Mesendoderm (in vitro differentiated cells): ENCODE data around the gene TUBA8.
"Not testable (repeated sequence)": the region's sequence is repeated elsewhere in the genome, so short reads cannot be mapped to it uniquely, and the experiment has no call there.

ENCODE experiments used
- DNase-seq: peaks from one replicate; pipeline ENCODE4 v3.0.0; 2013
- H2AK5ac ChIP-seq: 2 replicates; pipeline ENCODE4 v1.6.1; 2013; ENCODE audit warnings: low read length, inconsistent platforms
- H2BK120ac ChIP-seq: 2 replicates; pipeline ENCODE4 v1.6.1; 2013; ENCODE audit warnings: low read depth, mild to moderate bottlenecking, low read length, moderate library complexity, mixed read lengths
- H2BK15ac ChIP-seq: replicated peaks from 2 replicates; pipeline ENCODE4 v1.6.1; 2013; ENCODE audit warnings: low read depth, mild to moderate bottlenecking, moderate library complexity
- H2BK5ac ChIP-seq: 2 replicates; pipeline ENCODE4 v1.6.1; 2013; ENCODE audit warnings: low read length, inconsistent platforms
- H3K18ac ChIP-seq: 2 replicates; pipeline ENCODE4 v1.6.1; 2013; ENCODE audit warnings: mild to moderate bottlenecking, low read length, mixed read lengths
- H3K23ac ChIP-seq: one replicate; pipeline ENCODE4 v1.6.1; 2013; ENCODE audit warnings: low read length
- H3K27ac ChIP-seq: 2 replicates; pipeline ENCODE4 v1.5.1; 2013; ENCODE audit warnings: low read depth, mild to moderate bottlenecking, inconsistent platforms, low read length, moderate library complexity
- H3K27me3 ChIP-seq: 2 replicates; pipeline ENCODE4 v1.6.1; 2013; ENCODE audit warnings: low read length, control low read depth, mild to moderate bottlenecking, inconsistent platforms; ENCODE audit not compliant: insufficient read depth, poor library complexity
- H3K36me3 ChIP-seq: 2 replicates; pipeline ENCODE4 v1.6.1; 2013; ENCODE audit warnings: low read length, inconsistent platforms; ENCODE audit not compliant: control insufficient read depth, insufficient read depth
- H3K4ac ChIP-seq: one replicate; pipeline ENCODE4 v1.6.1; 2013; ENCODE audit warnings: low read depth, mild to moderate bottlenecking, low read length, moderate library complexity
- H3K4me1 ChIP-seq: 2 replicates; pipeline ENCODE4 v1.6.1; 2013; ENCODE audit warnings: low read depth, low read length, inconsistent platforms; ENCODE audit not compliant: control insufficient read depth
- H3K4me2 ChIP-seq: 2 replicates; pipeline ENCODE4 v1.6.1; 2013; ENCODE audit warnings: low read length
- H3K4me3 ChIP-seq: 2 replicates; pipeline ENCODE4 v1.5.1; 2013; ENCODE audit warnings: mild to moderate bottlenecking, low read length
- H3K56ac ChIP-seq: one replicate; pipeline ENCODE4 v1.6.1; 2013; ENCODE audit warnings: low read length
- H3K79me1 ChIP-seq: 2 replicates; pipeline ENCODE4 v1.6.1; 2013; ENCODE audit warnings: low read length, inconsistent platforms
- H3K79me2 ChIP-seq: 2 replicates; pipeline ENCODE4 v1.6.1; 2013; ENCODE audit warnings: mild to moderate bottlenecking, low read length; ENCODE audit not compliant: control insufficient read depth, insufficient read depth
- H3K9ac ChIP-seq: 2 replicates; pipeline ENCODE4 v1.6.1; 2013; ENCODE audit warnings: low read length, inconsistent platforms
- H4K5ac ChIP-seq: one replicate; pipeline ENCODE4 v1.6.1; 2013; ENCODE audit warnings: low read length
- H4K8ac ChIP-seq: one replicate; pipeline ENCODE4 v1.6.1; 2013; ENCODE audit warnings: low read depth, mild to moderate bottlenecking, control low read depth, low read length, moderate library complexity
- WGBS: extraction: QIAGEN DNeasy Blood & Tissue Kit; methylation state at CpG from one replicate; pipeline ENCODE4 v1.1.7; 2013; ENCODE audit warnings: low lambda C conversion rate, missing lambda C conversion rate; ENCODE audit not compliant: insufficient coverage; ENCODE audit errors: extremely low coverage; 5-methylcytosine and 5-hydroxymethylcytosine counted together

TUBA8 gene

DNA sequence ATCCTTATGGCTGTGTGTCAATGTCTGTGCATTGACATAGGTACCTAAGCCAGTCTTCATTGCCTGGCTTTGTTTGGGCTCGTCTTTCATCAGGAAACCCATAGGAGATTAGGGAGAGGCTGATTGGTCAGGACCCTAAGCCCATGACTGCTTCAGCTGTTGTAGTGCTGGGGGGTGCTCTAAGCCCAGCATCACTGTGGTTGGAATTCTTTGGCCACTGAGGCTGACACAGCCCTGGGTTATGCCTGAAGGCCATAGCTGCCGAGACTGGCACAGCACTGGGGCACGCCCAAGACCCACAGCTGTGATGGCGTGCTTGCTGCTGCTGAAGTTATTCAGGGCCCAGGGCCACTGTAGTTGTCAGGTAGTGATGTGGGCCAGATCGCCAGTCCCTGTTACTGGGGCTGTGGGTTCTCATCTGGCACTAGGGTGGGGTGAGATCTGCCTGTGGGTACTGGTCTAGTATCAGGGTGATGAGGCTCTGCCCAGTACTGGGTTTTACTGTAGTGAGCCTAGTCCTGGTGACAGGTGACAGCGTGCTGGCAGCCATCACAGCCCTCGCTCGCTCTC is 44.3 kb downstream of the TUBA8 start:
- no peaks in the 10 kb centered on the region for H3K79me2 ChIP-seq
- H2AK5ac ChIP-seq, result no peak overlapping the region
- H2BK120ac ChIP-seq, result no peak overlapping the region
- no peak overlapping the region for H4K8ac ChIP-seq
- no peaks in the 10 kb centered on the region for H3K4me1 ChIP-seq
- no peak overlapping the region for H3K23ac ChIP-seq
- no peak overlapping the region for H3K27ac ChIP-seq
- H3K79me1 ChIP-seq, result no peaks in the 10 kb centered on the region
- no peak overlapping the region for H3K4ac ChIP-seq
- H3K4me3 ChIP-seq, result no peak overlapping the region
- no peak for DNase-seq
- WGBS, result no CpG with 5 or more reads among the region's 8 CpGs
- no peak overlapping the region for H2BK15ac ChIP-seq
- no peak overlapping the region for H3K9ac ChIP-seq
- no peak overlapping the region for H2BK5ac ChIP-seq
- no peaks in the 10 kb centered on the region for H3K36me3 ChIP-seq
- H4K5ac ChIP-seq, result no peak overlapping the region
- H3K4me2 ChIP-seq, result no peak overlapping the region
- no peak overlapping the region for H3K56ac ChIP-seq
- H3K18ac ChIP-seq, result no peak overlapping the region
- H3K27me3 ChIP-seq, result no peaks in the 10 kb centered on the region

DNA sequence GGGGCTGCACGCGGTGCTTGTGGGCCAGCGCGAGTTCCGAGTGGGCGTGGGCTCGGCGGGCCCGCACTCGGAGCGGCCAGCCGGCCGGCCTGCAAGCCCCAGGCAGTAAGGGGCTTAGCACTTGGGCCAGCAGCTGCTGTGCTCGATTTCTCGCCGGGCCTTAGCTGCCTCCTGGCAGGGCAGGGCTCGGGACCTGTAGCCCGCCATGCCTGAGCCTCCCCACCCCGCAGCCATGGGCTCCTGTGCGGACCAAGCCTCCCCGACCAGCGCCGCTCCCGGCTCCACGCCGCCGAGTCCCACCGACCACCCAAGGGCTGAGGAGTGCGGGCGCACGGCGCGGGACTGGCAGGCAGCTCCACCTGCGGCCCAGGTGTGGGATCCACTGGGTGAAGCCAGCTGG is 44.9 kb downstream of the TUBA8 start:
- H2BK120ac ChIP-seq, H3K23ac ChIP-seq, H3K4me3 ChIP-seq, H2BK15ac ChIP-seq, H4K8ac ChIP-seq, H3K4me2 ChIP-seq, H3K79me1 ChIP-seq, DNase-seq, H3K27ac ChIP-seq, H3K4ac ChIP-seq, H3K27me3 ChIP-seq, H3K56ac ChIP-seq, H3K4me1 ChIP-seq, H4K5ac ChIP-seq, H3K36me3 ChIP-seq, H2BK5ac ChIP-seq, H3K9ac ChIP-seq, H3K79me2 ChIP-seq, H3K18ac ChIP-seq, H2AK5ac ChIP-seq: not testable (repeated sequence)
- no CpG with 5 or more reads among the region's 34 CpGs for WGBS

DNA sequence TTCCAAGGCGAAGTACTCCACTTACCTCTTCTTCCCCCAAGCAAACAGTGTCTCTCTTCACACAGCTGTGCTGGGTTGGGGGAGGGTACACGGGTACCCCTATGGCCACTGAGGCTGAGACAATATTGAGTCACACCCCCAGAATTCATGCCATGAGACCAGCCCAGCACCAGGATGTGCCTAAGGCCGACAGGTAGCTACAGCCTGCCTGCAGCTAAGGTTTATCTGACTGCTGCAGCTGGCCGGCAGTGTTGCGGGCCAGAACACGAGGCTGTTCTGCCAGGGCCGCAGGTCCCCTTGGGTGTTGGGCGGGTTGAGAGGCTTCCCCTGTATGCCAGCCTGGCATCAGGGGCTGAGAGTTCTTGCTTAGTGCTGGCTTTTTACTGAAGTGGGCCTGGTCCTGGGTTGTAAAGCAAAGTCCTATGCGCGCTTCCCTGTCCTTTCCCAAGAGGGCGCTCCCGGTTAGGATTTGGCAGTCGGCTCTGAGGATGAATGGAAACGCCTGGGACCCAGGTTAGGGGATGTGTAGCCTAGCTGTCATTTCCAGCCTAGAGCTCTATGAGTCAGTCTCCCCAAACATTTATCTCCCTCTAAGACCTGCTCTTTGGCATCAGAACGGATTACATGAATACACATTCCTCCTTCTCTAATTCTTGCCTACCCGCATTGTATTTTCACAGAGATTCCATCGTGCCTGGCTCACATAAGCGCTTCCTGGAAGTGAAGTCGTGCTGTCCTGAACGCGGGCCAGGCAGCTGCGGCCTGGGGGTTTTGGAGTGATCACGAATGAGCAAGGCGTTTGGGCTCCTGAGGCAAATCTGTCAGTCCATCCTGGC is 46.5 kb downstream of the TUBA8 start:
- Histone ChIP-seq H3K56ac (peak overlapping the region; percentile 63), H3K23ac (no peak overlapping the region), H3K36me3 (no peaks in the 10 kb centered on the region), H3K4me1 (no peaks in the 10 kb centered on the region), H2BK15ac (no peak overlapping the region), H3K9ac (peak overlapping the region; percentile 39), H3K4me2 (no peak overlapping the region), H2AK5ac (no peak overlapping the region), H4K5ac (no peak overlapping the region), H3K79me1 (no peaks in the 10 kb centered on the region), H3K27ac (no peak overlapping the region), H3K18ac (no peak overlapping the region), H3K4ac (no peak overlapping the region), H2BK5ac (no peak overlapping the region), H2BK120ac (no peak overlapping the region), H4K8ac (no peak overlapping the region), H3K27me3 (no peaks in the 10 kb centered on the region), H3K4me3 (no peak overlapping the region), H3K79me2 (no peaks in the 10 kb centered on the region)
- no CpG with 5 or more reads among the region's 24 CpGs for WGBS
- peak; percentile 93 for DNase-seq

GRCh38 chr22:18157714-18158028 is 47.1 kb downstream of the TUBA8 start:
- Histone ChIP-seq H3K4ac (no peak overlapping the region), H3K4me1 (no peaks in the 10 kb centered on the region), H3K9ac (peak overlapping the region; percentile 39), H3K27ac (no peak overlapping the region), H3K18ac (no peak overlapping the region), H2BK15ac (no peak overlapping the region), H4K8ac (no peak overlapping the region), H3K23ac (no peak overlapping the region), H3K4me2 (no peak overlapping the region), H3K27me3 (no peaks in the 10 kb centered on the region), H3K36me3 (no peaks in the 10 kb centered on the region), H3K56ac (peak overlapping the region; percentile 63), H3K79me2 (no peaks in the 10 kb centered on the region), H3K79me1 (no peaks in the 10 kb centered on the region), H2AK5ac (no peak overlapping the region), H2BK5ac (no peak overlapping the region), H4K5ac (no peak overlapping the region), H3K4me3 (no peak overlapping the region), H2BK120ac (no peak overlapping the region)
- WGBS, result no CpG with 5 or more reads among the region's 12 CpGs
- no peak for DNase-seq

DNA sequence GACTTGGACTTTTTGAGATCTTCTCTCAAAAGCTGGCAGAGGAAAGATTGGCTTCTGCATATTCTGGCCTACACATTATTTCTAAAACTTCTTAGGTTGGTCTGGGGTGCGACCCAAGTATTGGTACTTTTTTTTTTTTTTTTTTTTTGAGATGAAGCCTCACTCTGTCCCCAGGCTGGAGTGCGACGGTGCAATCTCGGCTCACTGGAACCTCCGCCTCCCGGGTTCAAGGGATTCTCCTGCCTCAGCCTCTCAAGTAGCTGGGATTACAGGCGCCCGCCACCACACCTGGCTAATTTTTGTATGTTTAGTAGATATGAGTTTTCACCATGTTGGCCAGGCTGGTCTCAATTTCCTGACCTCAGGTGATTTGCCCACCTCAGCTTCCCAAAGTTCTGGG is 50.0 kb downstream of the TUBA8 start:
- H2BK120ac ChIP-seq, H3K27ac ChIP-seq, H3K79me1 ChIP-seq, H3K4me1 ChIP-seq, DNase-seq, H2BK5ac ChIP-seq, H2AK5ac ChIP-seq, H3K23ac ChIP-seq, H3K4ac ChIP-seq, H3K4me3 ChIP-seq, H4K5ac ChIP-seq, H3K9ac ChIP-seq, H2BK15ac ChIP-seq, H4K8ac ChIP-seq, H3K18ac ChIP-seq, H3K79me2 ChIP-seq, H3K27me3 ChIP-seq, H3K56ac ChIP-seq, H3K4me2 ChIP-seq, H3K36me3 ChIP-seq: not testable (repeated sequence)
- no CpG with 5 or more reads among the region's 8 CpGs for WGBS

- H3K79me1 ChIP-seq, H3K27ac ChIP-seq, H3K4me1 ChIP-seq, H3K23ac ChIP-seq, H4K5ac ChIP-seq, H2AK5ac ChIP-seq, H3K36me3 ChIP-seq, DNase-seq, H3K27me3 ChIP-seq, H3K4me2 ChIP-seq, H3K4ac ChIP-seq, H3K79me2 ChIP-seq, H2BK120ac ChIP-seq, H3K56ac ChIP-seq, H4K8ac ChIP-seq, H3K18ac ChIP-seq, H3K9ac ChIP-seq, H3K4me3 ChIP-seq, H2BK15ac ChIP-seq, H2BK5ac ChIP-seq: not testable (repeated sequence)
- no CpG with 5 or more reads among the region's 7 CpGs for WGBS
Observed at GRCh38 chr22:18163843-18164242, 53.2 kb downstream of the TUBA8 start.
